KMS-11 (cell line): Measurements from ENCODE around the gene SAE1.
A peak's percentile ranks its signal among the peaks of the same experiment; 100 is the strongest.

Experiments used
- H2AFZ ChIP-seq: fragments of 200-600 bp; sonication (generic); 2 replicates; pipeline ENCODE4 v1.6.1; 2016; ENCODE audit warnings: antibody characterized with exemption, mixed run types, low read depth
- H3K27ac ChIP-seq: fragments of 200-600 bp; sonication (generic); 2 replicates; pipeline ENCODE4 v1.6.1; 2016; ENCODE audit warnings: mild to moderate bottlenecking, mixed run types
- H3K27me3 ChIP-seq: fragments of 200-600 bp; sonication (generic); 2 replicates; pipeline ENCODE4 v1.6.1; 2017; ENCODE audit warnings: mild to moderate bottlenecking, low read depth, mixed run types, moderate library complexity; ENCODE audit not compliant: insufficient read depth
- H3K36me3 ChIP-seq: fragments of 200-600 bp; sonication (generic); 2 replicates; pipeline ENCODE4 v1.6.1; 2017; ENCODE audit warnings: mild to moderate bottlenecking, mixed run types; ENCODE audit not compliant: insufficient read depth
- H3K4me1 ChIP-seq: fragments of 200-600 bp; sonication (generic); 2 replicates; pipeline ENCODE4 v1.6.1; 2016; ENCODE audit warnings: mild to moderate bottlenecking, low read depth, mixed run types; ENCODE audit not compliant: poor library complexity, severe bottlenecking
- H3K4me2 ChIP-seq: fragments of 200-600 bp; sonication (generic); 2 replicates; pipeline ENCODE4 v1.7.0; 2016; ENCODE audit warnings: mild to moderate bottlenecking, mixed run types
- H3K4me3 ChIP-seq: fragments of 200-600 bp; sonication (generic); IDR thresholded peaks from 2 replicates; pipeline ENCODE4 v1.6.1; 2017; ENCODE audit warnings: low read depth, low read length, mixed read lengths; ENCODE audit not compliant: insufficient read depth
- H3K79me2 ChIP-seq: fragments of 200-600 bp; sonication (generic); 2 replicates; pipeline ENCODE4 v1.6.1; 2016; ENCODE audit warnings: low read depth, mixed run types; ENCODE audit not compliant: insufficient read depth
- H3K9ac ChIP-seq: fragments of 200-600 bp; sonication (generic); 2 replicates; pipeline ENCODE4 v1.6.1; 2016; ENCODE audit warnings: mild to moderate bottlenecking, mixed run types
- H4K20me1 ChIP-seq: fragments of 200-600 bp; sonication (generic); 2 replicates; pipeline ENCODE4 v1.6.1; 2016; ENCODE audit warnings: mild to moderate bottlenecking, mixed run types; ENCODE audit not compliant: insufficient read depth
- TF ChIP-seq, protein P1 (sequence below): fragments of 200-600 bp; sonication (generic); conservative IDR thresholded peaks from 2 replicates; pipeline ENCODE4 v1.6.1; 2017; ENCODE audit warnings: low read depth, mild to moderate bottlenecking, antibody characterized with exemption, low read length, moderate library complexity, mixed read lengths

The SAE1 gene

DNA sequence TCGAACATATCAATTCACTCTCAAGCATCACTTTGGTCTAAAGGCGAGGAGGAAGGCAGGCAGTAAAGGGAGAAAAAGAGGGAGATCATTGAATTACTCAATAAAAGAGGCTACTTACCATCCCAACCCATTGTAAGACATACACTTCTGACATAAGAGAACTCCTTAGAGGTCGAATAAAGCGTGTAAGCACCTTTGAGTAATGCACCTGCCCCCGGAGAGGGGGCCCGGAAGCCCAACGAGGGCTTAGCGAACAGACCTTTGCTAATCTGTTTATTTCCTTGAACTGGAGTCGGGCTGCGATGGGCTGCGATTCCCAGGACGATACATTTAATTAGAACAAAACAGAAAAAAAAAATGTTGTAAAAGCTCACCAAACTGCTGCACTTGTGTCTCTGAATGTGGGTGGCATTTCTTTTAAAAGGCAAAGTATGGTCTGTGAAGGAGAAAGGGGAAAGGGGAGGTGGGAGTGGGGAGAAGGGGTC is 20.1 kb upstream of the SAE1 start:
- H3K9ac ChIP-seq: peak overlapping the region; percentile 100; the same call in 1 of the 2 replicates
- H3K36me3 ChIP-seq: no peaks in the 10 kb centered on the region
- no peaks in the 10 kb centered on the region for H4K20me1 ChIP-seq
- H2AFZ ChIP-seq: no peak overlapping the region
- peaks cover 50% of the 10 kb centered on the region for H3K79me2 ChIP-seq
- TF ChIP-seq, protein P1, sequence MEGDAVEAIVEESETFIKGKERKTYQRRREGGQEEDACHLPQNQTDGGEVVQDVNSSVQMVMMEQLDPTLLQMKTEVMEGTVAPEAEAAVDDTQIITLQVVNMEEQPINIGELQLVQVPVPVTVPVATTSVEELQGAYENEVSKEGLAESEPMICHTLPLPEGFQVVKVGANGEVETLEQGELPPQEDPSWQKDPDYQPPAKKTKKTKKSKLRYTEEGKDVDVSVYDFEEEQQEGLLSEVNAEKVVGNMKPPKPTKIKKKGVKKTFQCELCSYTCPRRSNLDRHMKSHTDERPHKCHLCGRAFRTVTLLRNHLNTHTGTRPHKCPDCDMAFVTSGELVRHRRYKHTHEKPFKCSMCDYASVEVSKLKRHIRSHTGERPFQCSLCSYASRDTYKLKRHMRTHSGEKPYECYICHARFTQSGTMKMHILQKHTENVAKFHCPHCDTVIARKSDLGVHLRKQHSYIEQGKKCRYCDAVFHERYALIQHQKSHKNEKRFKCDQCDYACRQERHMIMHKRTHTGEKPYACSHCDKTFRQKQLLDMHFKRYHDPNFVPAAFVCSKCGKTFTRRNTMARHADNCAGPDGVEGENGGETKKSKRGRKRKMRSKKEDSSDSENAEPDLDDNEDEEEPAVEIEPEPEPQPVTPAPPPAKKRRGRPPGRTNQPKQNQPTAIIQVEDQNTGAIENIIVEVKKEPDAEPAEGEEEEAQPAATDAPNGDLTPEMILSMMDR: no peak
- H3K27me3 ChIP-seq: no peaks in the 10 kb centered on the region
- H3K27ac ChIP-seq: peak overlapping the region; percentile 100
- H3K4me2 ChIP-seq: peak overlapping the region; percentile 89
- H3K4me1 ChIP-seq: peaks cover 24% of the 10 kb centered on the region
- no peak overlapping the region for H3K4me3 ChIP-seq

DNA sequence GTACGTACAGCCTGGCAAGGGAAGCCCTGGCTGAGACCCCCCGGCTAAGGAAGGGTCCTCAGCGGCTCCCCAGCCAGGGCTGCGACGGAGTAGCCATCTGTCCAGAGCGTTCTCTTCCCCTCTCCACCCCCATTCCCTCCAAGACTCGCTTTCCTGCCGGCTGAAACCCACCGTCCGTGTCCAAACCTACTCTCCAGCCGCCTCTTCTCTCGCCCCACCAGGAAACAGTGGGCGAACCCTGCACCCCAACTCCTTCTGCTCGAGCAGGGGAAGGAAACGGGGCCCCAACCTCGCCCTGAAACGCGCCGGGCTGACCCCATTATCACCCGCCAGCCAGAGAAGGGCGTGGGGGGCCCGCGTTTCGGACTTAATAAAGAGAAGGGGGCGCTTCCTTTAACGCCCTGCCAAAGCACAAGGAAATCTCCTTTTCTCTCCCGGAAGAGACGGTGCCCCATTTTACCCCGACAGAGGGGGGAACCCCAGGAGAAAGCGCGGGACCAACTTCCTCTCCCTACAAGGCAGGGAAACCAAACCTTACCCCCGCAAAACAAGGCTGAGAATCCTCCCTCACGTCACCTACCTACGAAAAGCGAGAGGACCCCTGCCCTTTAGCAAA is 19.5 kb upstream of the SAE1 start:
- TF ChIP-seq, protein P1: no peak
- Histone ChIP-seq H3K27me3 (no peaks in the 10 kb centered on the region), H3K4me2 (peak overlapping the region; percentile 89), H3K4me1 (peaks cover 24% of the 10 kb centered on the region), H3K79me2 (peaks cover 44% of the 10 kb centered on the region), H3K9ac (peak overlapping the region; percentile 100), H3K36me3 (no peaks in the 10 kb centered on the region), H4K20me1 (no peaks in the 10 kb centered on the region), H3K27ac (peak overlapping the region; percentile 100), H3K4me3 (no peak overlapping the region), H2AFZ (peak overlapping the region; percentile 25)

DNA sequence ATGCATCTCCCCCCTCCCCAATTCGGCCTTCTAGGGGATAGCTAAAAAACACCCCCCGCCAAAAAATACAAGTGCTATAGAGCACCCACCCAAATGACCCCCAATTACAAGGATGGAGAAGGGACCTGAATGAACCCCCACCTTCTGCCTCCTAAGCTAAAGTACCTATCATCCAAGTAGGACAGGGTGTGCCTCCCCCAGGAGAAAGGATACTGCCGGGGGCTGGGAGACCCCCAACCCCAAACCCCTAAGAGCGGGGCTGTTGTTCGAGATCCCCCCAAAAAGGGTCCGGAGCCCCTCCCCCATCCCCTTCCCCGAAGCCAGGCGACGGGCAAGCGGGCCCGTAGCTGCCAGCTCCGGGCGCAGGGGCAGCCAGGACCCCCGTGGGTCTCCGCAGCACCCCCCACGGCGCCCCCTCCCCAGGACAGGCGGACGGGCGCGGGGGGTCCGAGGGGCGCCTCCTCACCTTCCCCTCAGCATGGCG is 18.9 kb upstream of the SAE1 start:
- Histone ChIP-seq H3K36me3 (no peaks in the 10 kb centered on the region), H2AFZ (peak overlapping the region; percentile 42; the same call in 1 of the 2 replicates), H3K4me3 (no peak overlapping the region), H3K27me3 (no peaks in the 10 kb centered on the region), H3K4me1 (peaks cover 24% of the 10 kb centered on the region), H3K9ac (peak overlapping the region; percentile 100), H4K20me1 (no peaks in the 10 kb centered on the region), H3K4me2 (peak overlapping the region; percentile 89), H3K27ac (peak overlapping the region; percentile 100), H3K79me2 (peaks cover 40% of the 10 kb centered on the region)
- TF ChIP-seq, protein P1: no peak

DNA sequence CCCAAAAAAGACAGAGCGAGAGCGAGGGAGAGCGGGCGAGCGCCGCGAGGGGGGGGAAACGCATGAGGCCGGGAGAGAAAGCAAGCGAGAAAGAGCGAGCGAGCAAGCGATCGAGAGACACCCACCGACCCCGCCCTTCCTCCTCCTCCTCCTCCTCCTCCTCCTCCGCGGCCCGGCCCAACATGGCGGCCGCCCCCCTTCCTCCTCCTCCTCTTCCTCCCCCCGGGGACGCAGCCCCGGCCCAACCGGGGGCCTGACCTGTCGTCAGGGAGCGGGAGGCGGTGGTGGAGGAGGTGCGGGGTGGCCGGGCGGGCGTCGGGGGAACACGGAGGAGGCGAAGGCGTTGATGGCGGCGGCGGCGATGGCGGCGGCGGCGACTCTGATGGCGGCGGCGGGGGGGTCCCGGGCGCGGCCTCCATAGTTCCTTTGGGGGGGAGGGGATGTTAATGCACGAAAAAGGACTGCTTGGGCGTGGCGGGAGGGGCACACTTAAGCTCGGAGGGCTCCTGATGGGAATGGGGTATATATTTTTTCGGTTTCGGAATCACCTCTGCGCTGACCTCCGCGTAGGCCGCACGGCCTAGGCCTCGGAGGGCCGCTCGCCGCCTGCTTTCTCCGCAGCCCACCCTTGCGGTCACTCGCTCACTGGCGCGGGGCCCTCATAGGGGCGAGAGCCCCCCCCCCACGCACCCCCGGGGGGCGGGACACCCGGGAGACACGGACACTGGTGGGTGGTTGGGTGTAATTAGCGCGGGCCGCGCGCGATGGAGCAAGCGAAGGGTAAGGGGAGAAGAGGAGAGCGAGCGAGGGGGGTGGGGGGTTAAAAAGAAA is 18.3 kb upstream of the SAE1 start:
- no peaks in the 10 kb centered on the region for H3K27me3 ChIP-seq
- TF ChIP-seq, protein P1: no peak
- H3K36me3 ChIP-seq: no peaks in the 10 kb centered on the region
- peak overlapping the region; percentile 30 for H3K4me3 ChIP-seq
- H3K4me1 ChIP-seq: peaks cover 24% of the 10 kb centered on the region
- peaks cover 40% of the 10 kb centered on the region for H3K79me2 ChIP-seq
- peak overlapping the region; percentile 100 for H3K27ac ChIP-seq
- H3K9ac ChIP-seq: peak overlapping the region; percentile 100
- H2AFZ ChIP-seq: peak overlapping the region; percentile 42; the same call in 1 of the 2 replicates
- H3K4me2 ChIP-seq: peak overlapping the region; percentile 89
- H4K20me1 ChIP-seq: no peaks in the 10 kb centered on the region
